GM19328 (cell line): ENCODE measurements around the gene EPHB3.

Experiments
- ATAC-seq: cut with Tn5 transposase; IDR thresholded peaks from one replicate; pipeline ENCODE4 v1.9.1; 2021; ENCODE audit warnings: mild to moderate bottlenecking, moderate library complexity; ENCODE audit not compliant: unreplicated experiment

The EPHB3 gene

DNA sequence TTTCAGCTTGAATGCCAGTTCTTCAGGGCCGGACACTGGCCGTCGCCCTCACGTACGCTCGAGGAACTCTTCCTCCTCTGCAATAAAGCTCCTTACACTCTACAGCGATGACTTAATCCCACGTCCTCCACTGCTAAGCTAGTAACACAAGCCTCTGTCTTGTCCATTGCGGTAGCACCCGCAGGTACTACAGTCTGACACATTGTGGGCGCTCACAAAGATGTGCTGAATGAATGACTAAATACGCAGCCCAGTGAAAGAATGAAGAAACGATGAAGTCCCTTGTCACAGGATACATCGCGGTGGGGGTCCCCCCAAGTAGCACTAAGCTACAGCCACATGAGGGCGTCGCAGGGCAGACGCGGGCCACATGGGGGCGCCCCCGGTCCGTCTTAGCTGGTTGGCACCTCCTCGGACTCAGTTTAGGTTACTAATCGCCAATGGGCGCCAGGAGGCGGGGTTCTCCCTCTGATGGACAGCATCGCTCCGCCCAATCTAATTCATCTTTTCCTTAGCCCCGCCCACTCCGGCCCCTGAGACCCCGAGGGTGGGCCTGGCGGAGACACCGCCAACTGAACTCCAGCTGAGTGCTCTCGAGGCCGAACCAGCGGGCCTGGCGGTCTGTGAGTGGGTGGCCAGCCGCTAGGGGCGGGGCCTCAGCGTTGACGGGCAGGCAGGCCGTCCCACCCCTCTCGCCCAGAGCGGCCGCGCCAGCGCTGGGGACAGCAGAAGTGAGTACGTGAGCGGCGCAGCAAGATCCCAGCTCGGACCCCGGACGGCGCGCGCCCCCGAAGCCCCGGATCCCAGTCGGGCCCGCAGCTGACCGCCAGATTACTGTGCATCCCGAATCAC lies at the start of gene EPHB3:
EPHB3 (plus strand) TSS at position 725 of the 852 bp plus-strand sequence. CDS start 451 bp downstream, outside the sequence.
- ATAC-seq, result peak; percentile 69

DNA sequence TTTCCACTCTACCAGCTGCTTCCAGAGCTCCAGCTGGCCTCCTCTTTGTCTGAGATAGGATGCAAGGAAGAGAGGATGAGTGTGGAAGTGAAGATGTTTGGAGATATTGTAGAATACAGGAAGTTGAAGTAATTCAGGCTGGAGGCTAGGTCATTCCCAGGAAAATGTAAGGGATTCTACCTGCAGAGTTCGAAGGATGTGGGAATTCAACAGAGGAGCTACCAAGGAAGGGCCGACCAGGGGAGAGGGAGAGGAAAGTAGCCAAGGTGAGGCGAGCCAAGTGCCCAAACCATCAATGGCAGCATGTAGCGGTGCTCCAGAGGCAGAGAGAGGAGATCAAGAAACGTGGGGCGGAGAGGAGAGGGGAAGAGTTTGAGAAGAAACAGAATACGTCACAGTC lies 49.0 kb upstream of the EPHB3 start:
- no peak for ATAC-seq

DNA sequence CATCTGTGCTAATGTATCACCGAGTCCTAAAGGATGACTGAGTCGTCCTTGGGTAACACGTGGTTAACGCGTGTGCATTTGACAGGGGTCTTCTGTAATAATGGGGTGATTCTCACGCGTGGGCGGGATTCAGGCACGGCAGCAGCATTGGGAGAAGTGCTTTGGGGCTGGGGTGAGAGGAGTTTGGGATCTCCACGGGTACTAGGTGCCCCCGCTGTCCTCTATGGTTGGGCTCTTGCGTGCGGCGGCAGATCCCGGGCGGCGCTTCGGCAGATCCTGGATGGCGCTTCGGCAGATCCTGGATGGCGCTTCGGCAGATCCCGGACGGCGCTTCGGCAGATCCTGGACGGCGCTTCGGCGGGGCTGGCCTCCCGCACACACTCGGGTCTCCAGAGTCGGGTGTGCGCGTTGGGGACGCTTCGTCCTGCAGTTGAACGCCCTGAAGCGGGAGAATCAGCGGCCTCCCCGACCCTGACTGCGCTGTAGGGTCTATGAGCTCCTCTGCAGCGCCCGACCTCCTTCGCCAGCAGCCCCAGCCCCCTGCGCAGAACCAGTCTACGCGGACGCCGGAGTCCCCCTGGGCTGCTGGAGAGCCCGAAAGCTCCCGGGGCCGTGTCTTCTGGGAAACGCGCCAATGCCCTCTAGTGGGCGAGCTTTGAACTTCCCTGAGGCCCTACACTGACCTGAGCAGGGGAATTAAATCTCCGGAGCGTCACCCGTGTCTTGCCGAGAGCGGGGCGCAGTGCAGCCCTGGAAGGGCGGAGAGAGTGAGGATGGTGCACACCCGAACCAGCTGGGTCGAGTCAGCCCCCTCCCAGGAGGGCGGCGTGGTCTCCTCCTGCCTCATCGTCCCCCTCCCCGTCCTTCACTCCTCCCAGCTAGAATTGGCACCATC lies 48.1 kb upstream of the EPHB3 start:
- no peak for ATAC-seq

DNA sequence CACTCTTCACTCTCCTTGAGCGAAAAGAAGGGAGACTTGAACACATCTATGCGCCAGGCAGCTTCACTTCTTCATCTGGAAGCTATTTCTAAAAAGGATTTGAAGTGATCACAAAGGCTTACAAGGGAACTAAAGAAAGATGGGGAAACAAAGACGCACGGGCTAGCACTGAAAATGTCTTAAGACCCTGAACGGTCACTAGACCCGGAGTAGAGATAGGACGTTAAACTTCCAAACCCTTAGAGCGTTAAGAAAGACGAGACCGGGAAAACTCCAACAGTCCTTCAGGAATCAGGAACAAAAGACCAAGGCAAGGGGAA lies 47.5 kb upstream of the EPHB3 start:
- no peak for ATAC-seq

DNA sequence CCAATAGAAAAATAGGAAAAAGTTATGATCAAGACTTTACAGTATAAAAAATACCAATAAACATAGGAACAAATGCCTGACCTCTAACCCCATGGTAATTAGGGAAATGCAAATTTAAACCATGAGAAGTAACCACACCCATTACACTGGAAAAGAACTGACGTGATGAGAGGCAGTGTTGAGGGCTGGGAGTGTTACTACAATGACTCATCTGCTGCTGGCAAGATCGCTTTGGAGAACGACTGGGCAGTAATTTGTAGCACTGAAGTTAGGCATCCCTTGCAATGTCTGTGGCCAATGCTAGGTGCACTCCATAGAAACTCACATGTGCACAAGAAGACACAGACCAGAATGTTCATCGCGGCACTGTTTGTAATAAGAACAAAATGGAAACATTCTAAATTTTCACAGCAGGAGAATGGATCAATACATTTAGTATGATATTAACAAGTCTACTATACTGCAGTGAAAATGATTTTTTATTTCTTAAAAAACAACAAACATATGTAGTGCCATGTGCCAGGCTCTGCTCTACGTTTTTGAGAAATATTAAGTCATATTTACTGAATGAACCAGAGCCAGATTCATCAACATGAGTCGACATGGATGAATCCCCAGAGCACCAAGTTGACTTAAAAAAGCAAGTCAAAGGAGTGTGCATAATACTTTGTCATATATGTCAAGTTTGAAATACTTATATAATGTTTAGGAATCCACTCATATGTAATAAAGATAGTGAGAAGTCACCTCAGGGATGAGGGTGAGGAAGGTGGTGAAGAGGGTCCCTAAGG lies 37.6 kb upstream of the EPHB3 start:
- ATAC-seq, result no peak

DNA sequence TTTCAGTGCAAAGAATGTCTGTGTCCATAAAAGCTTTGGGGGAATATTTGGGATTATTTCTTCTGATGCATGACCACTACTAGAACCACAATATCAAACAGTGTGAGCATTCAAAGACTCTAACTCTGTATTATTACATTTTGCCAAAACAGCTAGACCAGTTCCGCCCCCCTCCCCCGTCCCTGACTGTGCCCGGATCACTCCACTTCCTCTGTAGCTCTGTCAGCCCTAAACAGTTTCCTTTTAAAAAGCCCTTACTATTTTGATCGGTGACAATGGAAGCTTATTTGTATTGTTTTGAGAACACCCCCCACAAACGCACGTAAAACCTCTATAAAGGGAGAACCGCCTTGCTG lies 36.6 kb upstream of the EPHB3 start:
- no peak for ATAC-seq

DNA sequence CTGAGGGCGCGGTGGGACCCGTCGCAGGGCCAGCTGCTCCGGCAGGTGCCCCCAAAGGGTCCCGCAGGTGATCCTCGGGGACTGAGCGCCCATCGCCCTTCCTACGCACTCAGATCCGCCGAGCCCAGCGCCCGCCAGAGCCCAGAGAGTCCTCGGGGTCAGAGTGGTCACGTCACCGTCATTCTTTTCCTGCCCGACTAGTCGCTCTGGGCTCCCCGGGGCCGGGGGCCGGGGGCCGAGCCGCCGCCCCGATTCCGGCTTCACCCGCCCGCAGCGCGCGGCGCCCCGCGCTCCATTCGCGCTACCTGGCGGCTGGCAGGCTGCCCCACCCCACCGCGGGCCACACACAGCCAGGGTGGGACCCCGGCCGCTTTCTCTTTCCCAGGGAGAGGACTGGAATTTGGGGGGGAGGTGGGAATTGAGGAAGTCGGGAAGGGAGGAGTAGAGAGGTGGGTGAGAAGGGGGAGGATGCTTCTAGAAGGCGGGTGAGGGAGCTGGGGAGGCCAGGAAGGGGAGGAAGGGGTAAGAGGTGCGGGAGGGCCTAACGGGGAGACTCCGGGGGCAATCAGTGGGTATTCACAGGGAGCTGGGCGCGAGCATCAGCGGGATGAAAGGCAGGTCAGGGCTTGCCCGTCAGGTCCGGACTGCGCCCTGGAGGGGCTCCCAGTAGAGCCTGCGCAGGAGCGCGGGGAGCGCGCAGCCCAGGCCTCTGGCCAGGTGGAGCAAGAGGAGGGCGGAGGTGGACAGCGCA lies 36.1 kb upstream of the EPHB3 start:
- no peak for ATAC-seq

DNA sequence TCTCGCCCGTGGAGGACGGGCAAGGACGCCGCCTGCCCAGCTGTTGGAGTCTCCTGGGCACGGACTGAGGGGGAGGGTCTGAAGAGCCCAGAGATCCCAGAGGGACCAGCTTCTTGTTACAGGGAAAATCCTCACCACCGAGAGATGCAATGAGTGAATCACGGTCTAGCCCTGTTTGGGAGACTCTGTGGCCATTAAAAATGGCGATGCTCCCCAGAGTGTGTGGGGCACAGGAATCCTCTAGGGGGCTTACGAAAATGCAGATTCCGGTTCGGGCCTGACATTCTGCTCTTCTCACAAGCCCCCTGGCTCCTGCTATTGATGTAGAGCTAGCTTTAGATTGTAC lies 35.5 kb upstream of the EPHB3 start:
- no peak for ATAC-seq

DNA sequence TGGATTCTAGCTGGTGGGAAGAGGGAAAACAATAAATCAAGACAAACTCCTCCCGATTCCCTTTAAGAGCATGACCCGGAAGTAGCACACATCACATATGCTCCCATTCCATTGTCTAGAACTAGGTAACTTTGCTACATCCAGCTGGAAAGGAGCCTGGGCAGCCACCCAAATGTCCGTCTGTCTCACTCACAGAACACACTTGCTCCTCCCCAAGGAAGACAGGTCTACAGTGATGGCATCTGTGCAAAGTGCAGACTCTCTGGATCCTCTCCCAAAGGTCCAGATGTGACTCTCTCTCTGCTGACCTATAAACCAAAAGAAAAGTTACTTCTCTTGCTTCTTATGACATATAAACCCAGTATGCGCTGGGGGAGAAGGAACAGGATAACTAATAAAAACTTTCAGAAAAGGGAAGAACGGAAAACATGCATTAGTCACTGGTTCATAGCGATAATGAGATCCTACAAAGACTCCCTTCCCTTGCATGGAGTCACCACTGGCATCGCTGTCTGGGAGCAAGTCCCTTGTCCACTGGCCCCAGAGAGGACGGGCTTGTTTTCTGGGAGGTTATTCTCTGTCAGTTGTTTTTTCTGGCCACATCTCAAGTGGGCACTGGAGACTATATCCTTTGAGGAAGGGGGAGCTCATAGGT lies 29.8 kb upstream of the EPHB3 start:
- ATAC-seq, result no peak

DNA sequence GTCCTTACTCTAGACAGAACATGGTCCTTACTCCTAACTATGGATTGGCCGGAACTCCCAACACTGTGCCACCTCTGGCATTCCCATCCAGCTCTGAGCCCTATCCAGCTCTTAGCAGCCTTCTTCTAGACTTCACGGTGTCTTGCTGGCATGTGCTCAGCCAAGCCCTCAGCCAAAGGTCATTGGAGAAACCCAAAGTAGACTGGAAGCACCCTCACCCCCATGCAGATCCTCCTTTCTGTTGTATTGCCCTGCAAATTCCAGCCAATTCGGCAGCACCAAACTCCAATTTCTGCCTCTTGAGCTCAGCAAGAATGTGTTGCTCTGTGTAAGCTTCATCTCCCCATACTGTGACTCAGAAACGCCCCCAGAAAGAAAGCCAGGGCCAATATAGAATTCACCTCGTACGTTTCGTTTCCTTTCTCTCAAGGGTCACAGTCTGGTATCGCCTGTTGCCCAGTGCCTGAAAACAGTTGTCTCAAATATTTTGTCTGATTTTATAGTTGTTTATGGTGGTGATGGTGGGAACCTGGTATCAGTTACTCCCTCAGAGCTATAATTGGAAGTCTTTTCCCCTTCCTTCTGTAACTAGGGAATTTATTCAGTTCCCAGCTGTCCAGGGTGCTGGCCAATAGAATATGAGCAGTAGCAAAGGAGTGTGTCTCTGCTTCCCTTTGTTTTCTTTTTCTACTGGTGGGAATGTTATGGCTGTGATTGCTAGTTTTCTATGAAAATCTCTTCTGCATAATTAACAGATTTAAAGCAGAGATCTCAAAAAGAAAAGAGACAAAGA lies 28.4 kb upstream of the EPHB3 start:
- ATAC-seq, result no peak

DNA sequence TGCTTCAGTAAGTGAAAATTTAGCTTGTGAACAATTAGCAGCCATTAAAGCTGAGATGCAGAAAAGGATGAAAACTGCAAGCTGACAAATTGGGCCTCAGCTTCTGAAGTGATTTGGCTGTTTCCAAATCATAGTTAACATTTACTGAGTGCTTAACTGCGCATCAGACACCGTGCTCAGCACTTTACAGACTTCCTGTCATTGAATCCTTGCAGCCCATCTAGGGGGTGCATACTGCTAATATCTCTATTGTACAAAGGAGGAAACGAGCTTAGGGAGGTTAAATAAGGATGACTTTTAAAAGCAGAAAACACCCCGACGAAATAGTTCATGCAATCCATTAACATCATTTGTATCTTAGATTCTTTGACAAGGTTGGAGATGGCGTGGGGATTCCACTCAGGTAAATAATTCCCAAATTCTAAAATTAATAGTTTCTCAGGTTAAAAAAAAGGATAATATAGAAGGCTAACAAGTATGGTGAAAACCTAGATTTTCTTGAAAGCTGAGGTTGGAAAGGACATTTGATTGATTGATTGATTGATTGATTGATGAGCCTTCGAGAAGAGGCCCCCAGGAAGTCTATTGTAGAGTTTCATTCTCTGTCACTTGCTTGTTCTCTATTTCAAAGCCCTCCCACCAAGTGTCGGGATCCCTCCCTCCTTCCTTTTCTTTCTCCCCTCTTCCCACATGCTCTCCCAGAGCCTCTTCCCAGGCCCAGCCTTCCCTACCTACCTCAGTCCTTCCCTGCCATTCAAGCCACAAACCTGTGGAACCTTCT lies 23.5 kb upstream of the EPHB3 start:
- ATAC-seq, result no peak

DNA sequence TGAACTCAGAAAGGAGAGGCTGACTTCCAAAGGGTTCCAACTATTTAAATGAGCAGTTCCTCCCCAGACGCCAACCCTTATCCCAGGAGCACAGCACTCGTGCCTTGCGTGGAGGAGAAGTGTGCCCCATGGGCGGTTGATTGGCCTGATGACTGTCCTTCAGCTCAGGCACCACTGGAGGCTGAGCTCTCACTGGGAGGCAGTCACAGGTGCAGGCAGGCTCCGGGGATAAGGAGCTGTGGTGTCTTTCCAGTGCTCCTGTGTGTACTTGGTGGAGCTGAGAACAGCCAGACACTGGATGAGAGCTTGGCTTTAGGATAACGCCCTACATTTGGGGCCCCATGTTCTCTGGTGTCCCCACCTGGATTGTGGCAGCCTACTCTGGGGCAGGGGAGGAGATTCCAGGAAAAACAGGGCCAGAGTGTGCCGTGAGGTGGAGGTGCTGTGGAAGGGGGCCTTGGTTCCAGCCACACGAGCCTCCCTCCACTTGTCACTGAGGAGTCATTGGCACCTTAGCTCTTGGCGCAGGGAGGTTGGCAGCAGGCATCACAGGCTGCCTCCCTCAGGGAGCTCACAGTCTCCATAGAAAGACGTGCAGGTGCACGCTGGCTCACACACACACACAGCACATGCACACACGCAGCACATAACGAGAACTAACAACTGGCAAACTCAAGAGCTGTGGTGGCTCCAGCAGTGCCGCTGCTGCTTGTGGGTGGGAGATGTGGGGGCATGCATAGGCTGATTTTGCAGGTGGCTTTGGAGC lies 22.7 kb upstream of the EPHB3 start:
- ATAC-seq, result no peak

DNA sequence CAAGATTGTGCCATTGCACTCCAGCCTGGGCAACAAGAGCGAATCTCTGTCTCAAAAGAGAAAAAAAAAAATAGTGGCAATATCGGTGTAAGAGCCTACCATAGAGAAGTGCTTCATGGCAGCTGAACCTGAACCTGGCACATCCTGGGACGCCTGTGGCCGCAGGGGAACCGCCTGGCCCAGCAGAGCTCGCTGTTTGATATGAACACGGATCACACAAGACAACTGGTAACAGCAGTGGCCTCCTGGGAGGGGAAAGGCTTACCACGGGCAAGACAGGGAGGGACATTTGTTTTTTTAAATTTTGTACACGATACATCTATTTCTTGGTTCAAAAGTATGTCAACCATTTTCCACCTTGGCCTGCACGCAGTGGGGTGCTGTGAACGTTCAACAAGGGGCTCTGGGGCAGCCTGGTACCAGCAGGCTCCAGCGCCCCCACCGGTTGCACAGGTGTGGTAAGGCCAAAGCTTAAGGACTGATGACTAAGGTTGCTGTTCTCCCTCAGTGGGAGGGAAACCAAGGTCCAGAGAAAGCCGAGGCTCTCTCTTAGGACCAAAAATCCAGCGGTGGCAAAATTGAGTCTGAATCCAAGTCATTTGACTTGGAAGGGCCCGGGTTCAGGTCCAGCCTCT lies 21.7 kb upstream of the EPHB3 start:
- ATAC-seq, result no peak

DNA sequence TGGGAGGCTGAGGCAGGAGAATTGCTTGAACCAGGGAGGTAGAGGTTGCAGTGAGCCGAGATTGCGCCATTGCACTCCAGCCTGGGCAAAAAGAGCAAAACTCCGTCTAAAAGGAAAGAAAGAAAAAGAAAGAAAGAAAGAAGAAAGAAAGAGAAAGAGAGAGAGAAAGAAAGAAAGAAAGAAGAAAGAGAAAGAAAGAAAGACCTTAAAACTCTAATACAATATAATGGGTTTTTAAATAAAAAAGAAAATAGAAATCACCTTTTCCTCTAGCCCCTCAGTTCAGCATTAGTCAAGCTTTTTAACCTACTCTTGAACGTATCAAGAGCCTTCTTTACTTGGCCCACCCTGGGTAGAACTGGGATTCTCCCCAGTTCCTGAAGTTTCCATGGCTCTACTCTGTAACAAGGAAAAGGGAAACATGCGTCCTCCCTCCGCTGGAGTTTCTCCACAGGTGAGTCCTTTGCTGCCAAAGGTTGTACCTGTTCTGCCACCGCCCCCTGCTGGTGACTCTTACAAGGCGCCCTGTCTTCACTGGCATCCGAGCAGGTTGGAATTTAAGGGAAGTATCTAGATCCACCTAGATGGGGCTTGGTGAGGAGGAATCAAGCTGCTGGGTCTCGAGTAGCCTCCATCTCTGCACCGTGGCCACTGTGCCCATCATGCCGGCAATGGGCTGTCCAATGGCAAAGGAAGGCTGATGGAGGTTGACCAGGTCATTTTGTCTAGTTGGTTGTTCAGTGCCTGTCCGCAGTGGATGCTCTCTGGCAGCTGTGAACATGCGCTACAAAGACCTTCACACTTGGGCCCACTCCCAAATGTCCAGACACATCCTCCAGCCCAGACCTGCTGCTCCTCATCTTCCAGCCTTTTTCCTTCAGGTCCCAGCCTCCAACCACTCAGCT lies 20.6 kb upstream of the EPHB3 start:
- ATAC-seq, result no peak

DNA sequence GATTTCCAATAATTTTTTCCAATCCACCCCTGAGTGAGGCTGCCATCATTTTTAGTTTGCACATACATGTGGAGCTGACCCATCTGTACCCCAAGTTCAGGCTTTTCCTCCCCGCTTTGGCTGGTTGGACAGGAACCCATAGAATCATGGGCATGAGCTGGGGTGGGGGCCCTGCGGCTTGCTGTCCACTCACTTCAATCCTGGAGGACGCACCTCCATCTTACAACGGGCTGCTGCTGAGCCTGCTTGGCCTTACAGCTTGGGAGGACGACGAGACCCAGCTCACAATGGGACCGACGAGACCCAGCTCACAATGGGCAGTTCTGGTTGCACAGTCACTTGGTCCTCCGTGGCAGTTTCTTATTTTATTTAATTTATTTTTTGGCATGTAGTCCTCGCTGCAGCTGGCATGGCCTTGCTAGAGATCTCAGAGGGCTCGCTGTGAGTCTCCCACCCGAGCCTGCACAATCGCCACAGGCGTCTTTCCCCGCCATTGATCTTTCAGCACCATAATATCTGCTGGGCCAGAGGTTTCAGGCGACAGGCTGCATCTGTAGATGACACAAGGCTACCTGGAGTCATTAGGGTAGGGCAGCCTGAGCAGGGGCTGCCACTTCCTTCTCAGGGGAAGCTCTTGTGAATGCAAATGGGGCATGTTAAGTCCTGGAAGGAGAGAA lies 19.6 kb upstream of the EPHB3 start:
- ATAC-seq, result no peak

DNA sequence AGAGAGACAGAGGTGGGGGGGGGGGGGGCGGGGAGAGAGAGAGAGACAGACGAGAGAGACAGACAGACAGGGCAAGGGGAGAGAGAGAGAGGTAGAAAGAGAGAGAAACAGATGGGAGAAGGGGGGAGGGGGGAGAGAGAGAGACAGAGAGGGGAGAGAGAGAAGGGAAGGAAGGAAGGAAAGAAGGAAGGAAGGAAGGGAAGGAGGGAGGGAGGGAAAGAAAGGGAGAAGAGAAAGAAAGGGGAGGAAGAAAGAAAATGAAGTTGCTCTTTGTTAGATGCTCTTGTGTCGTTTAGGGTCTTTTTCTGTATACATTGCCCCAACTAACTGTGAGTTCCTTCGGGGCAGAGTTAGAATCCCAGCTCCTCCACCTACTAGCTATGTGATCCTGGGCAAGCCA lies 19.0 kb upstream of the EPHB3 start:
- no peak for ATAC-seq
